H1 (cell line): ENCODE data around the gene SLC5A12. TPM values are rescaled to one million over a fixed set of nuclear protein-coding genes. Genes with fewer than 3 reads are reported as not detected.

Experiments
- CTBP2 ChIP-seq: IDR thresholded peaks from 2 replicates; pipeline ENCODE4 v1.7.0; 2011; ENCODE audit warnings: borderline replicate concordance, mild to moderate bottlenecking, moderate library complexity, mixed read lengths, low read length; ENCODE audit not compliant: insufficient read depth, insufficient read length
- KDM1A ChIP-seq: fragments of 200-600, 300-600 bp; sonication (generic); IDR thresholded peaks from 2 replicates; pipeline ENCODE4 v1.7.1; 2016; ENCODE audit warnings: mild to moderate bottlenecking, low read length, borderline replicate concordance
- polyA plus RNA-seq, 7 experiments: library from polyadenylated mRNA; depleted of rRNA in 3 of 7; stranded (reverse) in 5 of 7; unstranded in 2 of 7; fragments of >200 nt in 5 of 7; fragments of 200-250 nt in 2 of 7; gene quantifications; 1 replicate in 5 of 7; 2 replicates in 1 of 7; 4 replicates in 1 of 7; pipeline versions ENCODE4 v1.2.1 to v1.2.3, GENCODE V29; 2011 to 2013; ENCODE audit warnings: missing spikeins in 2 of 7, mixed read lengths in 2 of 7
- total RNA-seq: library from RNA; stranded (reverse); fragmentation: NEBNext Ultra II Directional; extraction: Animal tissue kit (Norgen Biotek cat#: 25700); gene quantifications from 2 replicates; pipeline ENCODE4 v1.2.1, GENCODE V29; 2021
- TF ChIP-seq, protein P1 (sequence below): IDR thresholded peaks from 2 replicates; pipeline ENCODE4 v1.6.1; 2012; ENCODE audit warnings: low read length, inconsistent platforms

The SLC5A12 gene
- total and polyA plus RNA-seq, 2 of the 8 experiments (the other 6 are each of a cell fraction or from before 2014, with no cell fraction given) = 1.3 to 1.4 TPM

DNA sequence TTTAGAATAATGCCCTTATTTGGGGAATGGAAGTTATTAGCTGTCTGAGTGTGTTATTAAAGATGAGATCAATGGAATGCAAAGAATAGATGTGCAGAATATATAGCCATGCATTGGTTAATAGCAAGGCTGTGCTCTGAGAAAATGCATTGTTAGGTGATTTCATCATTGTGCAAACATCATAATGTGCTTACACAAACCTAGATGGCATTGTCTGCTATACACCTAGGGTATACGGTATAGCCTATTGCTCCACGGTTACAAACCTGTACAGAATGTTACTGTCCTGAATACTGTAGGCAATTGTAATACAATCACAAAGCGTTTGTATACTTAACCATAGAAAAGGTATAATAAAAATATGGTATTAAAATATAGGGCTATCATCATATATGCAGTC lies 25.5 kb downstream of the SLC5A12 start (continued):
- TF ChIP-seq, protein P1, sequence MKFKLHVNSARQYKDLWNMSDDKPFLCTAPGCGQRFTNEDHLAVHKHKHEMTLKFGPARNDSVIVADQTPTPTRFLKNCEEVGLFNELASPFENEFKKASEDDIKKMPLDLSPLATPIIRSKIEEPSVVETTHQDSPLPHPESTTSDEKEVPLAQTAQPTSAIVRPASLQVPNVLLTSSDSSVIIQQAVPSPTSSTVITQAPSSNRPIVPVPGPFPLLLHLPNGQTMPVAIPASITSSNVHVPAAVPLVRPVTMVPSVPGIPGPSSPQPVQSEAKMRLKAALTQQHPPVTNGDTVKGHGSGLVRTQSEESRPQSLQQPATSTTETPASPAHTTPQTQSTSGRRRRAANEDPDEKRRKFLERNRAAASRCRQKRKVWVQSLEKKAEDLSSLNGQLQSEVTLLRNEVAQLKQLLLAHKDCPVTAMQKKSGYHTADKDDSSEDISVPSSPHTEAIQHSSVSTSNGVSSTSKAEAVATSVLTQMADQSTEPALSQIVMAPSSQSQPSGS = no peak
- TF ChIP-seq CTBP2 (no peak), KDM1A (no peak)
